HL-60 (cell line): ENCODE results near the gene SORBS2.

Experiments used
- DNase-seq, 2 experiments: peaks; one replicate each; pipeline ENCODE4 v3.0.0-alpha.2; 2010 to 2020; ENCODE audit warnings: low read depth in 1 of 2, low spot score in 1 of 2
- H3K27ac ChIP-seq: fragments of 250-450 bp; sonication (Bioruptor Pico); replicated peaks from 2 replicates; pipeline ENCODE4 v1.5.1; 2020; ENCODE audit warnings: mild to moderate bottlenecking, moderate library complexity
- H3K27me3 ChIP-seq: fragments of 250-450 bp; sonication (Bioruptor Pico); 2 replicates; pipeline ENCODE4 v1.5.1; 2021; ENCODE audit warnings: mild to moderate bottlenecking, moderate library complexity; ENCODE audit not compliant: insufficient read depth, poor library complexity, severe bottlenecking
- H3K4me3 ChIP-seq: replicated peaks from 2 replicates; pipeline ENCODE4 v1.5.1; 2011; ENCODE audit warnings: mild to moderate bottlenecking, control low read depth, low read length; ENCODE audit not compliant: insufficient read depth
- CTCF ChIP-seq: IDR thresholded peaks from one replicate; pipeline ENCODE4 v1.5.1; 2011; ENCODE audit warnings: low read length, control low read depth, inconsistent platforms; ENCODE audit not compliant: insufficient read depth
- GABPA ChIP-seq: IDR thresholded peaks from 2 replicates; pipeline ENCODE4 v1.6.1; 2012; ENCODE audit warnings: low read depth
- POLR2AphosphoS5 ChIP-seq: IDR thresholded peaks from 2 replicates; pipeline ENCODE4 v1.6.1; 2012; ENCODE audit warnings: low read depth
- REST ChIP-seq: IDR thresholded peaks from 2 replicates; pipeline ENCODE4 v1.6.1; 2012; ENCODE audit warnings: low read depth; ENCODE audit not compliant: insufficient replicate concordance
- SPI1 ChIP-seq: IDR thresholded peaks from 2 replicates; pipeline ENCODE4 v1.6.1; 2012; ENCODE audit warnings: low read depth, mild to moderate bottlenecking, borderline replicate concordance

The SORBS2 gene

DNA sequence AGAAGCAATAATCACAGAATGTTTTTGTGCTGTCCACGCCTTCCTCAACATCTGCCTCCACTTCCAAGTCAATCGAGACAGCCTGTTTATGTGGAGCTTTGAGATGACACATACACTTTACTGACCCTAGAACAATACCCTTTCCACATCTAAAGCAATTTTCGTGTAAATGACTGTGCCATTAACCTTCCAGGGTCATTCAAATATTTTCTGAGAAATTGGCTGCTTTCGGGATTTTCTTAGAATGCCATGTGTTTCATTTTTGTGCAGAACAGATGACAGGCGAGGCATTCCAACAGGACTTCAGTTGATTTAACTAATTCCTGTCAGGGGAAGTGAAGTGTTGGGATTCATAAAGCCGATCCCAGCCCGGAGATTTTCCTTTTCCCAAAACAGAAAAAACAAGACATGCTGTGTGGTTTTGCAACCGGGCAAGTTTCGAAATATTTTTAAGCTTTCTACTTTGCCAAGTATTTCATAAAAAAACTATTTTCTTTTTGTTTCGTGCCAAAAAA is 73.9 kb downstream of the SORBS2 start:
- Histone ChIP-seq H3K27me3 (no peaks in the 10 kb centered on the region), H3K4me3 (no peak overlapping the region), H3K27ac (no peak overlapping the region)
- TF ChIP-seq SPI1 (no peak), GABPA (no peak), POLR2AphosphoS5 (no peak), CTCF (no peak), REST (no peak)
- no peak for DNase-seq

- TF ChIP-seq REST: no peak
- TF ChIP-seq POLR2AphosphoS5: no peak
- no peak for TF ChIP-seq CTCF
- no peak for TF ChIP-seq GABPA
- TF ChIP-seq SPI1: no peak
Measured at GRCh38 chr4:185737489-185738037, 74.4 kb downstream of the SORBS2 start.

GRCh38 chr4:185736882-185737281 is 75.1 kb downstream of the SORBS2 start:
- H3K27me3 ChIP-seq: no peaks in the 10 kb centered on the region
- no peak overlapping the region for H3K27ac ChIP-seq
- DNase-seq: no peak
- TF ChIP-seq SPI1: no peak
- no peak for TF ChIP-seq REST
- TF ChIP-seq GABPA: no peak
- TF ChIP-seq CTCF: no peak
- no peak for TF ChIP-seq POLR2AphosphoS5
- H3K4me3 ChIP-seq: no peak overlapping the region

More at GRCh38 chr4:185737489-185738037, 74.4 kb downstream of the SORBS2 start:
- H3K27ac ChIP-seq: no peak overlapping the region
- H3K27me3 ChIP-seq: no peaks in the 10 kb centered on the region
- no peak overlapping the region for H3K4me3 ChIP-seq
- DNase-seq: no peak
